Measurements from ENCODE around the gene SLC43A1.

The SLC43A1 gene

DNA sequence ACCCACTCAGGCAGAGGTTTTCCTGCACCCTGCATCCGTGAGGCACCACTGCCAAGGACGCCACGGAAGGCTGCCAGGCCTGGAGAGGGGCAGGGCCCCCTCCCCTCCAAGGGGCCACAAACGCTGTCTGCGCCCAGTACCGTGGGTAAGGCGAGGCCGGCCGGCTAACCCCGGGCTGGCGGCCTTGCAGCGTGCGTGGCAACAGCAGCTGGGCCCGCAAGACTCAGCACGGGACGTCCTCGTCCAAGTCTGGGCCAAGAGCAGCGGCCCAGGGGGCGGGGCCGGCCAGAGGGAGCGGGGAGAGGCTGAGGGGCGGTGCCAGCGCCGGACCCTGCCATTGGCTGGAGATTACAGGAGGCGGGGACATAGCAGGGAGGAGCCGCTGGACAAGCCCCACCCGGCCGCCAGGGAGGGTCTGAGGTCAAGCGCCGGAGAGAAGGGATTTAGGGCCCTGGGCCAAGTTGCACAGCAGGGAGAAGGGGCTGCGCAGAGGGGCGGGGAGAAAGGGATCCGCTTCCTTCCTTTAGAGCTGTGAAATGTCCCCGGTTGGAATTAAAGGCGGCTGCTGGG, 16.0 kb downstream of the SLC43A1 start:
- no peak overlapping the region for H3K4me2 ChIP-seq (ENCODE audit: low read length)
- no peaks in the 10 kb centered on the region for H3K9me2 ChIP-seq (replicated peaks; ENCODE audit: control insufficient read depth, low read length)
- H4K20me1 ChIP-seq (ENCODE audit: control insufficient read depth, insufficient read depth, low read depth, low read length), result no peaks in the 10 kb centered on the region
- TF ChIP-seq, protein P1, sequence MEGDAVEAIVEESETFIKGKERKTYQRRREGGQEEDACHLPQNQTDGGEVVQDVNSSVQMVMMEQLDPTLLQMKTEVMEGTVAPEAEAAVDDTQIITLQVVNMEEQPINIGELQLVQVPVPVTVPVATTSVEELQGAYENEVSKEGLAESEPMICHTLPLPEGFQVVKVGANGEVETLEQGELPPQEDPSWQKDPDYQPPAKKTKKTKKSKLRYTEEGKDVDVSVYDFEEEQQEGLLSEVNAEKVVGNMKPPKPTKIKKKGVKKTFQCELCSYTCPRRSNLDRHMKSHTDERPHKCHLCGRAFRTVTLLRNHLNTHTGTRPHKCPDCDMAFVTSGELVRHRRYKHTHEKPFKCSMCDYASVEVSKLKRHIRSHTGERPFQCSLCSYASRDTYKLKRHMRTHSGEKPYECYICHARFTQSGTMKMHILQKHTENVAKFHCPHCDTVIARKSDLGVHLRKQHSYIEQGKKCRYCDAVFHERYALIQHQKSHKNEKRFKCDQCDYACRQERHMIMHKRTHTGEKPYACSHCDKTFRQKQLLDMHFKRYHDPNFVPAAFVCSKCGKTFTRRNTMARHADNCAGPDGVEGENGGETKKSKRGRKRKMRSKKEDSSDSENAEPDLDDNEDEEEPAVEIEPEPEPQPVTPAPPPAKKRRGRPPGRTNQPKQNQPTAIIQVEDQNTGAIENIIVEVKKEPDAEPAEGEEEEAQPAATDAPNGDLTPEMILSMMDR (IDR thresholded peaks at IDR 0.05; ENCODE audit: low read depth, low read length, poor library complexity, severe bottlenecking), result no peak
- no peak for TF ChIP-seq EZH2phosphoT487 (IDR thresholded peaks at IDR 0.05; ENCODE audit: borderline replicate concordance, low read length)
- H3K9me3 ChIP-seq (ENCODE audit: control insufficient read depth, insufficient read depth, low read length), result no peaks in the 10 kb centered on the region
- H3F3A ChIP-seq (ENCODE audit: control insufficient read depth, insufficient read depth), result no peaks in the 10 kb centered on the region
- no peak overlapping the region for H3K27ac ChIP-seq (ENCODE audit: low read depth, low read length)
- no peaks in the 10 kb centered on the region for H3K27me3 ChIP-seq (ENCODE audit: control insufficient read depth, low read length)
- no peaks in the 10 kb centered on the region for H3K79me2 ChIP-seq (ENCODE audit: control insufficient read depth, low read length)
- H3K36me3 ChIP-seq (ENCODE audit: control insufficient read depth, low read length), result peaks cover 35% of the 10 kb centered on the region; the same call in 1 of the 2 replicates
- no peaks in the 10 kb centered on the region for H3K4me1 ChIP-seq (ENCODE audit: control insufficient read depth, low read length)
- H3K4me3 ChIP-seq (ENCODE audit: low read length), result no peak overlapping the region

DNA sequence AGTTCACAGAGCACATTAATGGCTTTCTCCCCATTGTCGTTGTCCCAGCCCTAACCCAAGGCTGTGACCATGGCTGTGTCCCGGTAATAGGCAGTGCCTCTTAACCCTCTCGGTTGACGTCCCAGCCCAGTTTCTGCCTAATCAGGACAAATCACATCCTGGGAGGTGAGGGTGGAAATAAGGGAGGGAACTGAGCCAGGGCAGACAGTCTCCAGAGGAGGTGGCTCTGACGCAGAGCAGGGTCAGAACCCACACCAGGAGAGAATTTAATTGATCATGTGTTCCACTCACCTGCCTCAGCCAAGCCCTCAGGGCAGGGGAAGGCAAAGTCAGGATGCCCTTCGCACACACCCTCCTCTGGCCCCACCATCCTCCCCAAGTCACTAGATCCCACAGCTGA, 17.0 kb downstream of the SLC43A1 start:
- Histone ChIP-seq H3K79me2 (ENCODE audit: control insufficient read depth, low read length) (no peaks in the 10 kb centered on the region), H3K9me3 (ENCODE audit: control insufficient read depth, insufficient read depth, low read length) (no peaks in the 10 kb centered on the region), H3K36me3 (ENCODE audit: control insufficient read depth, low read length) (peaks cover 42% of the 10 kb centered on the region), H3K4me1 (ENCODE audit: control insufficient read depth, low read length) (peaks cover 9% of the 10 kb centered on the region), H3K4me2 (ENCODE audit: low read length) (no peak overlapping the region), H3K27ac (ENCODE audit: low read depth, low read length) (no peak overlapping the region), H3K9me2 (replicated peaks; ENCODE audit: control insufficient read depth, low read length) (no peaks in the 10 kb centered on the region), H4K20me1 (ENCODE audit: control insufficient read depth, insufficient read depth, low read depth, low read length) (no peaks in the 10 kb centered on the region), H3K27me3 (ENCODE audit: control insufficient read depth, low read length) (no peaks in the 10 kb centered on the region), H3F3A (ENCODE audit: control insufficient read depth, insufficient read depth) (no peaks in the 10 kb centered on the region), H3K4me3 (ENCODE audit: low read length) (no peak overlapping the region)
- TF ChIP-seq, protein P1 (IDR thresholded peaks at IDR 0.05; ENCODE audit: low read depth, low read length, poor library complexity, severe bottlenecking), result no peak
- TF ChIP-seq EZH2phosphoT487 (IDR thresholded peaks at IDR 0.05; ENCODE audit: borderline replicate concordance, low read length), result no peak

DNA sequence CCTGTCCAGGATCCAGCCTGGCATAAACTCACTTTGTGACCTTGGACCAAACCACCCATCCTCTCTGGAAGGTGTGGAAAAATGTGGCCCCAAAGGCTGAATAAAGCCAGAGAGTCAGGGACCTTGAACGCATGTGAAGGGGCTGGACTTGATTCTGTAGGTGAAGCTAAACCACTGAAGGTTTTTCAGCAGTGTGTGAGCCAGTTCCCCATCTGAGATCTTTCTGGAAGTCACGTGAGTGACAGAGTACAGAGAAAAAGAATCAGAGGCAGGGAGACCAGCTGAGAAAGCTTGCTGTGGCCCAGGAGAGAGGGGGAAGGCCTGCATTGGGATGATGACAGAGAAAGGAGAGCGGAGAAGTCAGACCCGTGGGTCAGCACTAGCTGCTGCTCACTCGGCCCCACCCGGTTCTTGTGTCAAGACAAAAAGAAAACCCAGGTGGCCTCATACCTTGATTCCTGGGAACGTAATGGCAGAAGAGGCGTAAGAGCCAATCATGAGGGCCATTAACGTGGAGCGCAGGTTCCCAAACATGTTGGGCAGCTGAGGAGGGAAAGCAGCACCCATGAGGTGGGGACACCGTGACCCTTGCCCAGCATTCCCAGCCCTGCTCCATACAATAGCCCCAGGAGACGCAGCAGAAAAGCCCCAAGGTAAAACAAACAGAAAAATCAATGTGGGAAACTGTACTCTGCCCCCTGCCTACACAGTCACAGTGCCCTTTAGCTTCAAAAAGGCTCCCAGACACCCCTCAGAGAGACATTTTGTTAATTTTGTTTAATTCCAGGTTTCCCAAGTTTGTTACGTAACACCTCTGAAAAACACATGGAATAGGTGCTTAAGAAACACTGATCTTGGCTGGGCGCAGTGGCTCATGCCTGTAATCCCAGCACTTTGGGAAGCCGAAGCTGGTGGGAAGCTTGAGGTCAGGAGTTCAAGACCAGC, 17.9 kb downstream of the SLC43A1 start:
- H3K4me1 ChIP-seq (ENCODE audit: control insufficient read depth, low read length), result peaks cover 14% of the 10 kb centered on the region
- H3K79me2 ChIP-seq (ENCODE audit: control insufficient read depth, low read length), result no peaks in the 10 kb centered on the region
- H3K27ac ChIP-seq (ENCODE audit: low read depth, low read length), result no peak overlapping the region
- H4K20me1 ChIP-seq (ENCODE audit: control insufficient read depth, insufficient read depth, low read depth, low read length), result no peaks in the 10 kb centered on the region
- no peak for TF ChIP-seq EZH2phosphoT487 (IDR thresholded peaks at IDR 0.05; ENCODE audit: borderline replicate concordance, low read length)
- TF ChIP-seq, protein P1 (IDR thresholded peaks at IDR 0.05; ENCODE audit: low read depth, low read length, poor library complexity, severe bottlenecking), result no peak
- no peaks in the 10 kb centered on the region for H3F3A ChIP-seq (ENCODE audit: control insufficient read depth, insufficient read depth)
- H3K36me3 ChIP-seq (ENCODE audit: control insufficient read depth, low read length), result peaks cover 42% of the 10 kb centered on the region
- H3K9me2 ChIP-seq (replicated peaks; ENCODE audit: control insufficient read depth, low read length), result no peaks in the 10 kb centered on the region
- no peaks in the 10 kb centered on the region for H3K27me3 ChIP-seq (ENCODE audit: control insufficient read depth, low read length)
- no peak overlapping the region for H3K4me2 ChIP-seq (ENCODE audit: low read length)
- no peak overlapping the region for H3K4me3 ChIP-seq (ENCODE audit: low read length)
- H3K9me3 ChIP-seq (ENCODE audit: control insufficient read depth, insufficient read depth, low read length), result no peaks in the 10 kb centered on the region
